Occipital lobe (tissue), 2 donors: ENCODE data around the gene NEU4. TPM values are rescaled to one million over a fixed set of nuclear protein-coding genes. Genes with fewer than 3 reads are reported as not detected.
"Not testable (repeated sequence)": the region's sequence is repeated elsewhere in the genome, so short reads cannot be mapped to it uniquely, and the experiment has no call there.

ENCODE experiments used
- DNase-seq: peaks from one replicate; lab custom pipeline; 2025; lab: John Stamatoyannopoulos, UW
- total RNA-seq: library from RNA; depleted of rRNA; stranded (reverse); fragments of >200 nt; gene quantifications from one replicate; pipeline ENCODE4 v1.2.3, GENCODE V29; 2014

Gene NEU4, protein sequence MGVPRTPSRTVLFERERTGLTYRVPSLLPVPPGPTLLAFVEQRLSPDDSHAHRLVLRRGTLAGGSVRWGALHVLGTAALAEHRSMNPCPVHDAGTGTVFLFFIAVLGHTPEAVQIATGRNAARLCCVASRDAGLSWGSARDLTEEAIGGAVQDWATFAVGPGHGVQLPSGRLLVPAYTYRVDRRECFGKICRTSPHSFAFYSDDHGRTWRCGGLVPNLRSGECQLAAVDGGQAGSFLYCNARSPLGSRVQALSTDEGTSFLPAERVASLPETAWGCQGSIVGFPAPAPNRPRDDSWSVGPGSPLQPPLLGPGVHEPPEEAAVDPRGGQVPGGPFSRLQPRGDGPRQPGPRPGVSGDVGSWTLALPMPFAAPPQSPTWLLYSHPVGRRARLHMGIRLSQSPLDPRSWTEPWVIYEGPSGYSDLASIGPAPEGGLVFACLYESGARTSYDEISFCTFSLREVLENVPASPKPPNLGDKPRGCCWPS
- 0.31 TPM for total RNA-seq

DNA sequence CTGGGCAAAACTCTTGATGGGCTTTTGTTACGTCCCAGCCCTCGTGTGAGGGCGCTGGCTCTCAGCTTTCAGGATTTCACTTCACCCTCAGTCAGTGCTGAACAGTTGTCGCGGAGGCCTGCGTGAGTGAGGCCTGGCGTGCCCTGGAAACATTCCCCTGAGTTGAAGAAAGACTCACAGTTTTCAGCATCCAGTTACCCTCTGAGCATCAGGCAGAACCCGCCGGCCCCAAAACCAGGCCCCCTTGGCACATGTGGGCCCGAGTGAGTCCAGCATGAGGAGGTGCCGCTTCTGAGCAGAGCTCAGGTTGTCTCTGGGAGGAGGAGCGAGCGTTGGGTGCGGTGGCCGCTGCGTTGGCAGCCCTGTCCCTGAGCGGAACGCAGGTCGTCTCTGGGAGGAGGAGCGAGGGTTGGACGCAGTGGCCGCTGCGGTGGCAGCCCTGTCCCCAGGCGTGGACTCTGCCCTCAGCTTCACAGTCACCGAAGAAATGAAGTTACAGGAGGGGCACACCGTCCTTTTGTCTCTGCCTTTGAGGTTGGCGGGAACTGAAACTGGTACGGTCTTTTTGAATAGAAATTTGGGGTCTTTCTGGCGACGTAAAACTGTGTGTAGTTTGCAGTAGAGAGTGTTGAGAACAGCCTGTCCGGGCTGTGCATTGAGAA lies at the start of gene NEU4:
TSS of gene NEU4 (plus strand) at position 473 of the 662 bp plus-strand sequence. CDS start 5,292 bp downstream, outside the sequence.
- no peak for DNase-seq

DNA sequence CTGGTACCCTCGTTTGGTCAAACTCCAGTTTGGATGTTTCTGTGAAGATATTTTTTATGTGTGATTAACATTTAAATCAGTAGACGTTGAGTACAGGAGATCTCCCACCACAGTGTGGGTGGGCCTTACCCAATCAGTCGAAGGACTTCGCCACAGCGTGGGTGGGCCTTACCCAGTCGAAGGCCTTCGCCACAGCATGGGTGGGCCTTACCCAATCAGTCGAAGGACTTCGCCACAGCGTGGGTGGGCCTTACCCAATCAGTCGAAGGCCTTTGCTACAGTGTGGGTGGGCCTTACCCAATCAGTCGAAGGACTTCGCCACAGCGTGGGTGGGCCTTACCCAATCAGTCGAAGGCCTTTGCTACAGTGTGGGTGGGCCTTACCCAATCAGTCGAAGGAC lies 49.1 kb upstream of the NEU4 start:
- DNase-seq: not testable (repeated sequence)

DNA sequence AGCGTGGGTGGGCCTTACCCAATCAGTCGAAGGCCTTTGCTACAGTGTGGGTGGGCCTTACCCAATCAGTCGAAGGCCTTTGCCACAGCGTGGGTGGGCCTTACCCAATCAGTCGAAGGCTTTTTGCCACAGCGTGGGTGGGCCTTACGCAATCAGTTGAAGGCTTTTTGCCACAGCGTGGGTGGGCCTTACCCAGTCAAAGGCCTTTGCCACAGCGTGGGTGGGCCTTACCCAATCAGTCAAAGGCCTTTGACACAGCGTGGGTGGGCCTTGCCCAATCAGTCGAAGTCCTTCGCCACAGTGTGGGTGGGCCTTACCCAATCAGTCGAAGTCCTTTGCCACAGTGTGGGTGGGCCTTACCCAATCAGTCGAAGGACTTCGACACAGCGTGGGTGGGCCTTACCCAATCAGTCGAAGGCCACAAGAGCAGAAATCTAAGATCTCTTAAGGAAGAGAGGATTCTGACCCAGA lies 48.7 kb upstream of the NEU4 start:
- no peak for DNase-seq

DNA sequence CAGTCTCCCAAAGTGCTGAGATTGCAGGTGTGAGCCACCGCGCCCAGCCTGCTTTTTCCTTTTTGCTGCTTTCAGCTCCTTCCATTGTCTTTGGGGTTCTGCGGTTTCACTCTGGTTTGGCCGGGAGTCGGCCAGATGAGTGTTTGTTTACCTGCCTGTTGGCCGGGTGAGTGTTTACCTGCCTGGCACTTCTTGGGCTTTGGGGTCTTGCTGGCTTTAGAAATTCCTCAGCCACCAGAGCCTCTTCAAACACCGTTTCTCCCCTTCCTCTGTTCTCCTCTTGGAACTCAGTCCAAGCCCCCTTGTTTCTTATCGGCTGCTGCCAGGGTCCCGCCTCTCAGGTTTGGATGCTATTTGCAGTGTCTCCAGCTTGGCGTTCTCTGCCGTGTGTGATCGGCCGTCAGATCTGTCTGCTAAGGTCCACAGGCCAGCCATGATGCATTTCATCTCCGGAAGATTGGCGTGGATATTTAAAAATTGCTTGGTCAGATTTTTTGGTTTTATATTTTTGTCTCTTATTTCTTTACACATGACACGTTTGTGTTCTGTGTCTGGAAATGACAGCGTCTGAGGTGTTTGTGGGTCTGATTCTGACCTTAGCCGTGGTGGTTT lies 46.6 kb upstream of the NEU4 start:
- no peak for DNase-seq

DNA sequence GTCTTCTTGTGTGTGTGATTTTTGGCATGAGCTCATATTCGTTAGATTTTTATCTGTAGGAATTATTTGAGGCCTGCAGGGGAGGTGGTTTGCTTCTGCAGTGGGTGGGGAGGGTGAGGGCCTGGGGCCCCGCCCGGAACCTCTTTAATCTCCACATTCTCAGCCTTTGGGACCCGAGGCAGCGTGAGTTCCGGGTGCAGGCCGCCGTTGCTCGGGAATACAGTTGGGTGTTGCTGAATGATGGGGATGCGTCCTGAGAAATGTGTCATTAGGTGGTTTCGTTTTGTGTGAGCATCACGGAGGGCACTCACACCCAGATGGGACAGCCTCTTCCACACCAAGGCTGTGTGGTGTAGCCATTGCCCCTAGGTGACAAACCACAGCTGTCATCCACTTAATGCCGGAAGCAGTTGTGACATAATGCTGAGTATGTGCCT lies 46.0 kb upstream of the NEU4 start:
- DNase-seq: no peak

DNA sequence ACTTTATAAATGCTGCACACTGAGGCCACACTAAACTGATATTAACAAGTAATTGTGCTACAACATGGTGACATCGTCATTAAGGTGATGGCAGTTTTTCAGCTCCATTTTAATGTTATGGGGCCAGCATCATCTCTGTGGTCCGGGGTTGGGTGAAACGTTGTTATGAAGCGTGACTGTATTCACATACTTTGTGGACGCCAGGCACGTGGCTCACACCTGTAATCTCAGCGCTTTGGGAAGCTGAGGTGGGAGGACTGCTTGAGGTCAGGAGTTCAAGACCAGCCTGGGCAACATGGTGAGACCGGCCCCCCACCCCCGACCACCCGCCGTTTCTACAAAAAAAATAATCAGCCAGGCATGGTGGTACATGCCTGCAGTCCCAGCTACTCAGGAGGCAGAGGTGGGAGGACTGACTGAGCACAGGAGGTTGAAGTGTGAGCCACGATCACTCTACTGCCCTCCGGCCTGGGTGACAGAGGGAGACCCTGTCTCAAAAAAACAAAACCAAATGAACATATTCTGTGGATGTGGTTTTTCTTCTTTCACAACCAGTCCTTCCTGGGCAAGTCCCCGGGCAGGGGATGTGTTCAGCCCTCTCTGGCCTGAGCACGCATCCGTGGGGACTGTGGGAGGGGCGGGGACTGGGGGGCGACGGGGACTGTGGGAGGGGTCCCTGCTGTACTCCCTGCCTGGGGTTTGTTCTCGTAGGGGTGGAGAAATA lies 45.3 kb upstream of the NEU4 start:
- DNase-seq: no peak

DNA sequence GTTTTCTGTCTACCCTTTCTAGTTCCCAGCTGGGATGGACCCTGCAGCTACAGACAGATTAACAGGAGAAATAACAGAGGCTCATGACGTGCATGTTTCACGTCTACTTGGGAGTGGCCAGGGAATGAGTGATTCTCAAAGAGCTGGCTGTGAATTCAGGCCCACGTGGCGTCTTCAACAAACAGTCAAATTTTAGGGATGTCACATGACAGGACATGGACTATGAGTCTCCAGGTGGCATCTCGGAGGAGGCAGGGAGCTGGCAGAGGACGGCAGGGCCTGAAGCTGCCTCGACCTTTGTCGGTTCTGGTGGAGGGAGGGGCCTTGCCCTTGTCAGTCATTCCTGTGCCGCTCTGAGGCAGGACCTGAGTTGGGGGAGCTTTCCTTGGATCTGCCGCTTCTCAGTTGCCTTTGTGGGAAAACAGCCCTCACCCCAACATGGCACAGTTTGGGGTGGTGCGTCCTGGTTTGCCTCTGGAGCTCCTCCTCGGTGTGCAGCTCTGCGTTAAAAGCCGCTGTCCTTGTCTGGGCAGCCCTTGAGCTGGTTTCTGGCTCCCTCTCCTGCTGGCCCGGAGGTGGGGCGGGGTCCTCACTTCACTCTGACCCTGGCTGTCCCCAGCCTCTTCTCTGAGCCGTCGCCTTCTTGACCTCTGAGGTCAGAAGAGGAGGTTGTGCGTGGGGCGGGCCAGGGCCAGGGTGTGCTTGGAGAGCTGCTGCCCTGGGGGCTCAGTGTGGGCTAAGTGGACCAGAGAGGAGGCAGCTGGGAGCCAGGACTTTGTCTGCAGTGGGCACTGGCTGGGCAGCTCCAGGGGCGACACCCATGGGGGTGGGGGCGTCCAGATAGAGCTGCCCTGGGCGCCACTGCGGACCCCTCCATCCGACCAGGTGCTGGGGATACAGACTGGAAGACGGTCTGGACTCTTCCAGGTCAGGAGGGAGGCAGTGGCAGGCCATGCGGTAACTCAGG lies 44.4 kb upstream of the NEU4 start:
- DNase-seq: no peak

DNA sequence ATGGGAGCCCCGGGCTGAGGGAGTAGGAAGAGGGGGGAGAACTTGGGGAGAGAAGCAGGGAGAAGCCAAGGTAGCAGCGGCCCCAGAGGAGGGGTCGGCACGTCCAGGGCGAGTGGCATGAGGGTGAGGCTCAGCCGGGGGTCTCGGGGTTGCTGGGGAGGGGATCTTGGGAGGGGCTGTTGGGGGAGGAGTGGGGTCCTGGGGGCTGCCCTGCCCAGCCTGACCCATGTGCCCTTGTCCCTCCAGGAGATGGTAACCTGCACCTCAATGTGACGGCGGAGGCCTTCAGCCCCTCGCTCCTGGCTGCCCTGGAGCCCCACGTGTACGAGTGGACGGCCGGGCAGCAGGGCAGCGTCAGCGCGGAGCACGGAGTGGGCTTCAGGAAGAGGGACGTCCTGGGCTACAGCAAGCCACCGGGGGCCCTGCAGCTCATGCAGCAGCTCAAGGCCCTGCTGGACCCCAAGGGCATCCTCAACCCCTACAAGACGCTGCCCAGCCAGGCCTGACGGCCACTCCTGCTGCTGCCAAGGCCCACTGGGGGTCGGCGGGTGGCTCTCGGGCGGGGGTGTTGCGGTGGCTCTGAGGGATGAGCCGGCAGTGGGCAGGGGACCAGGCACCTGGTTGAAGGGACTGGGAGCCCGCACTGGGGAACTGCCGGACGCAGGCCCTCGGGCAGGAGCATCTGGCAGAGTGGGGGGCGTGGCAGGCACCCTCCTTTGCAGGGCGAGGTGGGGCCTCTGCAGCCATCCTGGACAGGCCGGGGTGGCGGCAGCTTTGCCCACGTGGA lies 41.3 kb upstream of the NEU4 start:
- DNase-seq: no peak

DNA sequence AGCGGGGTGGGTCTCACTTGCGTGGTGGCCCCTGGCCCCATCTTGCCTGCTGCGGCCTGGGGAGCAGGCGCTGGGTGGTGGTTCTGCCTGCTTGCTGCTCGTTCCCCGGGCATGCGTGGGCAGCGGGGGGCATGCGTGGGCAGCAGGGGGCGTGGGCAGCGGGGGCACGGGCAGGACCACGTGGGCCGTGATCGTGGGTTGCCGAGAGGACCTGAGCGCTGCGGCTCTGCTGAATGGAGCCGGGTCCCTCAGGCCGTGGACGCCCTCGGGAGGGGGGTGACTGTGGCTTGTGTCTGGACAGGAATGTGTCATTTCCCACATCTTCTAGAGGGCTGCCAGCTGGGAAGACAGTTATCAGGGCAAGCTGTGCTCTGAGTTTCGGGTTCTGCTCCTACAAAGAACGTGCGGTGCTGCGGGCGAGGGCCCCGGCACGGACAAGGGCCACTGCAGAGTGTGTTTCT lies 40.7 kb upstream of the NEU4 start:
- DNase-seq: no peak

DNA sequence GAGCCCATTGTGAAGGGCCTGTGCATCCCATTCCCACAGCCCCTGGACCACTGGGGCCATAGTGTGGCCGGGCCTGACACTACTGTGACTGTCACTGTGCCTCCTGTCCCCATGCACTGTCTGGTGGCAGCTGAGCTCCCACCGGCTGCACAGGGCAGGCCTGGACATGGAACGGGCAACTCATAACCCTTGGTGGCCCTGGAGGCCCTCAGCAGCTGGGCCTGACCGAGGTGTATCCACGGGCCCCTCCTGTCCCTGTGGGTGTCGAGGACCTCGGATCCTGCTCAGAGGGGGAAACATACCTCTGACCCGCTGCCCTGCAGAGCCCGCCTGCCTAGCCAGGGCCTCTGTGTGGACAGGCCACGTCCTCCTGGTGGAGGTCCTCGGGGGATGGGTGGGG lies 40.1 kb upstream of the NEU4 start:
- no peak for DNase-seq

DNA sequence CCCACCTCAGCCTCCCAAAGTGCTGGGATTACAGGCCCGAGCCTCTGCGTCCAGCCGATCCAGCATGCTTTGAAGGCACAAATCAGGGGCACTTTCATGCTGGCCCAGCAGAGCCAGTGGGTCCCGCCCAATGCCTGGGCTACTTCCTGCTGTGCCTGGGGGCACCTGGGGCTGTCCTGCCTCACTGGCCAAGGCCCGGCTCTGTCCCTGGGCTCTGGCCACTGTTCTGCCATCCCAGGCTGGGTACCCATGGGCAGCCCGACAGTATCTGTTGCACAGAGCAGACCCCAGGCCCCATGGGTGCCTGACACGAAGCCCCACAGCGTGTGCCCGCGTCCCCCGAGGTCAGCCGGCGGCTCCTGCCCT lies 39.2 kb upstream of the NEU4 start:
- no peak for DNase-seq

DNA sequence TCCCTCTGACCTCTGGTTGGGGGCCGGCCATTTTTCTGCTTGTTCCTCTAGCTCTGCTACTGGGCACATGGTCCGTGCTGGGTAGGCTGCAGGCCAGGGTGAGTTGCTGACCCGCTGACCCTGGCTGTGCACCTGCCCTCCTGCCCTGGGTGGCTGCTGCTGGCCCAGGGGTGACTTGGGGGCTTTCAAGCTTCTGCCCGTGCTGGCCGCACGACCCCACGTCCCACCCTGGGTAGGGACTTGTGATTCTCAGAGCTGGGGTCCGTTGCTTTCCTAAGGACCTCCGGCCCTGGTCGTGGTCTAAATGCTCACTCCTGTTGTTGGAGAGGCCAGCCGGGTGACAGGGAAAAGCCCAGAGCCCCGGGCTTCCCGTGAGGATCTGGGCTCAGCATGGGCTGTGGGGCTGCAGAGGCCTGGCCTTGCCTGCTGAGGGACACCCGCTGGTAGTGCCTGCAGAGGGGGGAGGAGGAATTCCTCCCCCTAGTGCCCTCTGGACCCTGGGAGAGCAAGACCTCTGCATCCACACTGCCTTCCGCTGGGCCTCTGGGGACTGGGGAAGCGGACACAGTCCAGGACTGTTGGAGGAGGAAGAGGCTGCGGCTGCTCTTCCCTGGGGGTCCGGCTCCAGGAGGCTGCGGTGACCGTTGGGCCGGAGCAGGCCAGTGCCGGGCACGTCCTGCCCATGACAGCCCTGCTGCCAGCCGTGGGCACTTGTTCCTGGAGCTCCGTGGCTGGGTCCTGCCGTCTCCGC lies 38.6 kb upstream of the NEU4 start:
- no peak for DNase-seq

DNA sequence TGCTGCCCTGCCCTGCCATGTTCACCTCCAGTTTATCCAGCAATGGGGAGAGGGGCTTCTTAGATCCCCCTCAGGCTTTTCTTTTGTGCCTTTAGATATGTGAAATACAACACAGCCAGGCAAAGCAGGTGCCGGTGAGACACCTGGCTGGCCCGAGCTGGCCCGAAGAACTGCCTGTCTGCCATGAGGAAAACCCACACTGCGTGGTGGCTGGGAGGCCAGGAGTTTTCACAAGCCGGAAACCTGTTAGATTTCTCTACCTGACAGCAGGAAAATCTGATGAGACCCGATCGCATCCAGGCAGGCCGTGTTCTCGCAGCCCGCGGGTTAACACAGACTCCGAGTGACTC lies 38.1 kb upstream of the NEU4 start:
- DNase-seq: no peak

DNA sequence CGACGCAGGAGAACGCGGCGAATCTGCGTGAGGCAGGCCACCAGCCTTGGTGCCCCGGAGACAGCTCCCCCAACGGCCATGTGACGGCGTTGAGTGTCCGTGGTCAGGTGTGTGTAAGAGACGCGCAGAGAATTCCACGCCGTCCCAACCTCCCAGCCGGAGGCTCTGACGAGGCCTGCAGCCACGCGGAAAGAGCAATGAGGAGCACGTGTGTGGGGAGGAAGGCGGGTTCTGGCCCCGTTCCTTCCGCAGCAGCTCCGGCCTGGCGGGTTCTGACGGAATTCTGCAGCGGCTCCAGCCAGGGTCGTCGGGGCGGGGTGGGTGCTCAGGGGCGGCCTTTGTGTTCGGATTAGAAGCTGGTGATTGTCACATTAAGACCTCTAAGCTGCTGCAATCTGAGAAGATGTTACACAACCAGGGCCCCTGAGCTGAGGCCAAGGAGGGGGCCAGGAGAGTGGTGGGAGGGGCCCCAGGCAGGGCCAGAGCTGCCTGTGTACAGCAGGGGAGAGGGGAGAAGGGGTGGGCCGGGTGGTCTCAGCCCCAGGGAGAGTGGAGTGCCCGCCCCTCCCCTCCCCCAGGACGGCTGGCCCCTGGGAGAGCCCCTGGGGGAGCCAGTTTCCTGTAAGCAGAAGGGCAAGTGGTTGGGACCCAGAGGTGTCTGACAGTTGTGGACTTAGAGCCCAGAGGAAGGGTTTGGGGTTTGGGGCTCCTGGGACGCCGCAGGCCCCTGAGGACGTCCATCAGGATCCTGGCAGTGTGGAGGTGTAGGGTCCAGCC lies 37.5 kb upstream of the NEU4 start:
- DNase-seq: no peak

DNA sequence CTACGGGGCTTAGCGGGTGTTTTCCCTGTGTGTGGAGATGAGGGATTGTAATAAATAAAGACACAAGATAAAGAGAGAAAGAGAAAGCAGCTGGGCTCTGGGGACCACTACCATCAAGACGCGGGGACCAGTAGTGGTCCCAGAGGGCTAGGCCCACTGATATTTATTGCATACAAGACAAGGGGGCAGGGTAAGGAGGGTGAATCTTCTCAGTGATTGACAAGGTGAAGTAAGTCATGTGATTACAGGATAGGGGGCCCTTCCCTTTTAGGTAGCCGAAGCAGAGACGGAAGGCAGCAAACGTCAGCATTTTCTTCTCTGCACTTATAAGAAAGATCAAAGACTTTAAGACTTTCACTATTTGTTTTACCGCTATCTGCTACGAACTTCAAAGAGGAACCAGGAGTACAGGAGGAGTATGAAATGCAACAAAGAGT lies 36.9 kb upstream of the NEU4 start:
- DNase-seq: no peak

DNA sequence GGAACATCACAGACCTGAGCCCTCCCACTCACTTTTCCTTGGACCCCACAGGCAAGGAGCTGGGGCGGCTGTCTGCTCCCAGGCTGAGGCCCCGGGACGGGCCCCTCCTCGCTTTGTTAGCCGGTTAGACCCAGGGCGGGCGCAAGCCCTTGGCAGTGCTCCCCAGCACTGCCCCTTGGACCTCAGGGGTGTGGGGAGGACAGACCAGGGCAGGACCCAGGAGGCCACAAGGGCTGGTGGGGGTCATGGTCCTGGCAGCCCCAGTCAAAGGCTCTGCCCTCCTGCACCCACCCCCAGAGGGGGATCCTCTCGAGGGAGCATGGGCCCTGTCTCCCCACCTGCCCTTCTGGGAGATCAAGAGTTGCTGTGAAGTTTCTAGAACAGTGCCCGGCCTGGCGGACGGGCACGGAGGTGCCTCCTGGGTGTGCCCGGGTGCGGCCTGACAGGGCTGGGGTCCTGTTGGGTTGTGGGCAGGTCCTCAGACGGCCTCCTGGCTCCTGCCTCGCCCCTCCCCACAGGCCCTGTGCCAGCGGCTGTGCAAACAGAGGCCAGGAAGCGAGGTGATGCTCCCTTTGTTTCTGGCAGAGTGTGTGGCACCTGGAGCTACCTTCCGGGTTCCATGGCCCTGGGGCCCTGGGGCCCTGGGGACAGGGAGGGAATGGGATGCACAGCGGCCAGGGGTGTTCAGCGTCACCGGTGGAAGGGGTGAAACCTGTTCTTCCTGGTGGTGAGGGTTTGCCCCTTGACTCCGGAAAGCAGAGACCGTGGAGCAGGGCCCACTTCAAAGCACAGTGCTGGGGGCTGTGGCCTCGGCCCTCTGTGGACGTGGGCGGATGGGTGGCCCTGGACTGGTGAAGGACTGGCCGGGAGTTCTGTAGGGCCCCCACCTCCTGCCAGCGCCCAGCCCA lies 35.2 kb upstream of the NEU4 start:
- DNase-seq: no peak
